ENCODE data around the gene CCNQ. TPM values are rescaled to one million over a fixed set of nuclear protein-coding genes. Genes with fewer than 3 reads are reported as not detected.

CCNQ gene
- total RNA-seq, 4 donors from 2014 or later = 18.0 to 32.2 (median 23.9) TPM

DNA sequence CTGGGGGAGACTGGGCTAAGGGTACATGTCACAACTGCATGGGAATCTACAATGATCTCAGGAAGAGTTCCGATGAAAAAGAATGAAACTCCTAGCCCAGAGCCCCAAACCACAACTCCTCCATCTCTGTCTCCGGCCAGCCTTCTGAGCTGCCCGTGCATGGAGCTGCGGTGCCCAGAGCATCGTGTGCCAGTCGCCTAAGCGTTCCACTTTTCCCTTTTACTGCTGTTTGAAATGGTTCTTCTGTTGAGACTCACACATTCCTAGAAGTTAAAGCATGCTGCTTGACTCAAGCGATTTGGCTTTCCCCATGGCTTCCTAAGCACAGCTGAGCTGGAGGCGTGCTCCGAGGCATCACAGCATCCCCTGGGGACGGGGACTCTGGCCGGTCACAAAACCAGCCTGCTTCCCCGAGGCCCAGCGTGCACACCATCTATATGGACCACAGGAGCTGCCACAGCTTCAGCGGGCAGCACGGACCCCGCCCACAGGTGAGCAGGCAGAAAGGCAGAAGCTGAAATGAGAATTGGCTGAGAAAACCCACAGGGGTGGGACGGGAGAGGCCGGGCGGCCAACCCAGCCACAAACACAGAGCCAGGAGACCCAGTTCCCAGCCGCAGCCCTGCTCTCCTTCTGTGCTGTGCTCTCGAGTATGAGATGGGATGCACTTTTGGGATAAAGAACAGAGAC lies 5.0 kb downstream of the CCNQ start:
- H3K27ac ChIP-seq = no peak overlapping the region
- no peak overlapping the region for H3K4me3 ChIP-seq
- peaks cover 0 to 26% (median 3%) of the 10 kb centered on the region in 3 donors for H3K4me1 ChIP-seq
- TF ChIP-seq, protein P1, sequence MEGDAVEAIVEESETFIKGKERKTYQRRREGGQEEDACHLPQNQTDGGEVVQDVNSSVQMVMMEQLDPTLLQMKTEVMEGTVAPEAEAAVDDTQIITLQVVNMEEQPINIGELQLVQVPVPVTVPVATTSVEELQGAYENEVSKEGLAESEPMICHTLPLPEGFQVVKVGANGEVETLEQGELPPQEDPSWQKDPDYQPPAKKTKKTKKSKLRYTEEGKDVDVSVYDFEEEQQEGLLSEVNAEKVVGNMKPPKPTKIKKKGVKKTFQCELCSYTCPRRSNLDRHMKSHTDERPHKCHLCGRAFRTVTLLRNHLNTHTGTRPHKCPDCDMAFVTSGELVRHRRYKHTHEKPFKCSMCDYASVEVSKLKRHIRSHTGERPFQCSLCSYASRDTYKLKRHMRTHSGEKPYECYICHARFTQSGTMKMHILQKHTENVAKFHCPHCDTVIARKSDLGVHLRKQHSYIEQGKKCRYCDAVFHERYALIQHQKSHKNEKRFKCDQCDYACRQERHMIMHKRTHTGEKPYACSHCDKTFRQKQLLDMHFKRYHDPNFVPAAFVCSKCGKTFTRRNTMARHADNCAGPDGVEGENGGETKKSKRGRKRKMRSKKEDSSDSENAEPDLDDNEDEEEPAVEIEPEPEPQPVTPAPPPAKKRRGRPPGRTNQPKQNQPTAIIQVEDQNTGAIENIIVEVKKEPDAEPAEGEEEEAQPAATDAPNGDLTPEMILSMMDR (IDR thresholded peaks at IDR 0.05) = no peak
- TF ChIP-seq POLR2A (IDR thresholded peaks at IDR 0.05) = no peak
- WGBS, 2 donors = 87 to 98% methylated on average over 7 to 9 of the region's 22 CpGs
- no peak for DNase-seq
- H3K27me3 ChIP-seq = no peaks in the 10 kb centered on the region
- H3K36me3 ChIP-seq = peaks cover 0 to 65% (median 13%) of the 10 kb centered on the region in 3 donors
- intact Hi-C loops (cut with DNase I) = no loop called here
- no peaks in the 10 kb centered on the region for H3K9me3 ChIP-seq

DNA sequence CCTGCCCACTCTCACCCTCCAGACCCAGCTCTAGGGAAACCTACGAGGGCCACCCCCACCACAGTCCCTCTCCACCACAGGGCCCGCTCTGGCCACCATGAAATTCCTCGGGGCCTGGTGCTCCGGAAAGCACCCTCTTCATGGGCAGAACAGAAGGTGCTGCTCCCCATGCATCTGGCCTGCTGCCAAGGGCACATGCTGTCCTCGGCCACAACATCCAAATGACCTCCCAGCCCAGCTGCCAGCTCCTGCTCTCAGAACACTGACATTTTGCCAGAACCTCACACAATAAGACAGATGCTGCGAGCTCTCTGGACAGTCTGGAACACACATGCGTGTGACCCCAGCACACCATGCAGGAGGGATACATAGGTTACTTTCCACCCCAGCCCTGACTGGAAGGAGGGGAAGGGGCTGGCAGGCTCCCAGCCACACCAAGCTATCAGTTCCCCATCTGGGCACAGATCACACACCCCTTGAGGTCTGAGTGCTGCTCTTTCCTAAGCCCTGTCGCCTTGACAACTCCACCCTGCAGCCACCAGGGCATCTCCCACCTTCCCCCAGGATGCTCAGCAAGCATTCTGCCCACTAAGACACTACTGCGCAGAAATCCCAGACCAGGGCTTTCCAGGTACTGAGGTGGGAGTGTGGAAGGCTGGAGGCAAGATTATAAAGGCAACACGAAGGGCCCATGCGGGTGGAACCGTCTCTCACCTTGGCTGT lies 5.8 kb downstream of the CCNQ start:
- 92 to 100% methylated on average over 3 to 5 of the region's 12 CpGs for WGBS, 2 donors
- peaks cover 0 to 74% (median 13%) of the 10 kb centered on the region in 3 donors for H3K36me3 ChIP-seq
- peaks cover 0 to 25% (median 3%) of the 10 kb centered on the region in 3 donors for H3K4me1 ChIP-seq
- H3K9me3 ChIP-seq = no peaks in the 10 kb centered on the region
- intact Hi-C loops (cut with DNase I) = no loop called here
- H3K27me3 ChIP-seq = no peaks in the 10 kb centered on the region
- TF ChIP-seq, protein P1 (IDR thresholded peaks at IDR 0.05) = no peak
- TF ChIP-seq POLR2A (IDR thresholded peaks at IDR 0.05) = no peak
- no peak for DNase-seq
- no peak overlapping the region for H3K27ac ChIP-seq
- no peak overlapping the region for H3K4me3 ChIP-seq

DNA sequence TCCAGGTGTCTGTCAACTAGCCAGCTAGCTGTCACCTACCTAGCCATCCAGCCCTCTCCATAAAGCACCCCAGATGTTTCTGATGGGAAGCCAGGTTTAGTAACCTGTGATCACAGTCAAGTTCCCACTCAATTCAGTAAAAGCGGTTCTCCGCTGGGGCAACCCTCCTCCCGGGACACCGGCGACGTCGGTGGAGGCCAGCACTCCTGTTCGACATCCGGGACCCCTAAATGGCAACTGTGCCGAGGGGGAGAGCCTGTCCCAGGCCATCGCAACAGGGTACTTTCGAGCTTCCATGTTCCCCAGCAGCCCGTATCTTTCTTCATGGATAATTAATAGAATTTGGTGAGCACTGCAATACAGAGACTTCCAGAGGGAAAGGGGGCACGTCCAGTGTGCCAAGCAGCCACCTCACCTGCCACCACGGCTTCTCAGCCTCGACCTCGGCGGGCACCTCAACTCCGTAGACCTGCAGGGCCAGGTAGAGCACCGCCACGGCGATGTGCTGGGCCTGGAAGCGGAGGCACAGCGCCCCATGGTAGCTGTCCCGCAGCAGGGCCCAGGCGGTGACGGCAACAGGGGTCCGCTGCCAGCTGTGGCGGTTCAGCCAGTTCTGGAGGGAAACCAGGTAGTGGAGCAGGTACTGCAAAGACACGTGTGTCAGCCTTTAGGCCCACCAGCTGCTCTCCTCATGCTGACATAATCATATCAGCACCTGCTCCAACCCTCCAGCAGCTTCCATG lies 6.7 kb downstream of the CCNQ start:
- intact Hi-C loops (cut with DNase I) = no loop called here
- Histone ChIP-seq H3K4me1 (peaks cover 0 to 16% (median 0%) of the 10 kb centered on the region in 3 donors), H3K9me3 (no peaks in the 10 kb centered on the region), H3K4me3 (no peak overlapping the region), H3K27me3 (no peaks in the 10 kb centered on the region), H3K27ac (no peak overlapping the region), H3K36me3 (peaks cover 0 to 82% (median 13%) of the 10 kb centered on the region in 3 donors)
- TF ChIP-seq POLR2A (IDR thresholded peaks at IDR 0.05) = no peak
- TF ChIP-seq, protein P1 (IDR thresholded peaks at IDR 0.05) = no peak
- 87% methylated on average over 13 of the region's 30 CpGs; no CpG with 5 or more reads in 1 of the 2 donors for WGBS, 2 donors
- DNase-seq = no peak

DNA sequence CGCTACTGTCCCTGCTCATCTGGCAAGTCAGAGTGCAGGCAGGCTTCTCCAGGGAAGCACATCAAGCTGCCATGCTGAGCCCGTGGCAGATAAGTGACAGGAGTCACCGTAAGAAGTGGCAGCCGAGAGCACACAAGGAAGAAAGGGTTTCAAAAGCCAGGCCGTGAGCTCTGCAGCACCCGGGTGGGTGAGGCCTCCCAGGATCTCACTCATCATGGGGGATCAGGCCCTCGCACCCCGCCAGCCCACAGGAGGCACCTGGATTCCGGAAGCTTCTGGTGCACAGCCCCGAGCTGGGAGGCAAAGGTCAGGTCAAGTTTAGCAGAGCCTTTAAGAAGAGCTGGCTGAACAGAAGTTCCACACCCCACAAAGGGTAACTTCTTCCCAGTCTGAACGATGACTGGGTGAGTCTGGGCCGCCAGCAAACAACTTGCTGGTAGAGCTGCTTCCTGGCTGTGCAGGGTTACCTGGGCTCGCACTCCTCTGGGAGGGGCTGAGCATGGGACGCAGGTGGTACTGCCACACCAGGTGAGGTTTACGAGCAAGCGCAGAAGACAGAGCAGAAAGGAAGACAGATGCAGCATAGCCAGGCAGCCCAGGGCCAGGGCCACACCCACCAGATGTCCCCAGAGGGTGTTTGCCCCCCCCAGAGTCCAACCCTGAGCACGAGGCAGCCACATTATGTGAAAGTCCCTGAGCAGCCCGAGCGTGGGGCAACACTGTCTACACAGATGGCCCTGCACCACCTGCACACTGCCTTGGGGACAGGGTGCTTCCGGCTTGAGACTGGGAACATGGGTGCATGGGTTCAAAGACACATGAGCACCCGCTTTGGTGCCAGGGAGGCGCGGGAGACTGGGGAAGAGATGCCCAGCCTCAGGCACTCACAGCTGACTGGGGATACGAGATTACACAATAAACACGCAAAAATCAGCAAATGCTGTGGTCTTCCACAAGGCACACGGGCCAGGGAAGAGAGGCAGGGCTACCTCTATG lies 7.7 kb downstream of the CCNQ start:
- Histone ChIP-seq H3K36me3 (peaks cover 0 to 89% (median 13%) of the 10 kb centered on the region in 3 donors), H3K27me3 (no peaks in the 10 kb centered on the region), H3K27ac (no peak overlapping the region), H3K4me3 (no peak overlapping the region), H3K4me1 (peaks cover 0 to 12% (median 0%) of the 10 kb centered on the region in 3 donors), H3K9me3 (no peaks in the 10 kb centered on the region)
- 80 to 88% methylated on average over 3 to 11 of the region's 26 CpGs for WGBS, 2 donors
- no peak for TF ChIP-seq POLR2A (IDR thresholded peaks at IDR 0.05)
- TF ChIP-seq, protein P1 (IDR thresholded peaks at IDR 0.05) = no peak
- DNase-seq = no peak
- intact Hi-C loops (cut with DNase I) = no loop called here
